Endodermal cell (in vitro differentiated cells): ENCODE measurements around the gene TPRG1L. TPM values are rescaled to one million over a fixed set of nuclear protein-coding genes. Genes with fewer than 3 reads are reported as not detected.

Source experiments
- DNase-seq: peaks from one replicate; pipeline ENCODE4 v3.0.0-alpha.2; 2017
- H3K27ac ChIP-seq: 2 replicates; pipeline ENCODE4 v1.5.1; 2013; ENCODE audit warnings: mild to moderate bottlenecking, low read depth, low read length, moderate library complexity
- H3K27me3 ChIP-seq: 2 replicates; pipeline ENCODE4 v1.6.1; 2013; ENCODE audit warnings: mild to moderate bottlenecking, low read length, moderate library complexity; ENCODE audit not compliant: insufficient read depth, control insufficient read depth, poor library complexity, severe bottlenecking
- H3K36me3 ChIP-seq: 2 replicates; pipeline ENCODE4 v1.7.0; 2013; ENCODE audit warnings: mild to moderate bottlenecking, low read length, moderate library complexity; ENCODE audit not compliant: control insufficient read depth, insufficient read depth
- H3K4me1 ChIP-seq: one replicate; pipeline ENCODE4 v1.7.0; 2013; ENCODE audit warnings: low read length; ENCODE audit not compliant: control insufficient read depth, insufficient read depth
- H3K4me3 ChIP-seq: 2 replicates; pipeline ENCODE4 v1.5.1; 2013; ENCODE audit warnings: mild to moderate bottlenecking, low read length, moderate library complexity
- H3K9ac ChIP-seq: 2 replicates; pipeline ENCODE4 v1.6.1; 2013; ENCODE audit warnings: mild to moderate bottlenecking, low read length, moderate library complexity; ENCODE audit not compliant: poor library complexity, severe bottlenecking; ENCODE audit errors: extremely low read depth
- H3K9me3 ChIP-seq: 2 replicates; pipeline ENCODE4 v1.6.1; 2013; ENCODE audit warnings: mild to moderate bottlenecking, low read length, moderate library complexity; ENCODE audit not compliant: control insufficient read depth
- H3K27ac Mint-ChIP-seq: 2 replicates; pipeline ENCODE4 v1.8.0; 2020; ENCODE audit warnings: mixed read lengths
- H3K27me3 Mint-ChIP-seq: 2 replicates; pipeline ENCODE4 v1.8.0; 2021; ENCODE audit warnings: mild to moderate bottlenecking, mixed read lengths; ENCODE audit not compliant: insufficient read depth
- H3K36me3 Mint-ChIP-seq: 2 replicates; pipeline ENCODE4 v1.8.0; 2020; ENCODE audit warnings: low read depth, mixed read lengths
- H3K4me1 Mint-ChIP-seq: 2 replicates; pipeline ENCODE4 v1.8.0; 2020; ENCODE audit warnings: mixed read lengths
- H3K4me3 Mint-ChIP-seq: 2 replicates; pipeline ENCODE4 v1.8.0; 2020; ENCODE audit warnings: mild to moderate bottlenecking, moderate library complexity, mixed read lengths
- H3K9me3 Mint-ChIP-seq: 2 replicates; pipeline ENCODE4 v1.8.0; 2020; ENCODE audit warnings: mild to moderate bottlenecking, mixed read lengths
- CTCF ChIP-seq: fragments of 200-600 bp; sonication (generic); conservative IDR thresholded peaks from 2 replicates; pipeline ENCODE4 v1.5.0; 2021; ENCODE audit warnings: antibody characterized with exemption, mild to moderate bottlenecking
- WGBS, 2 experiments: methylation state at CpG; one replicate each; pipeline versions ENCODE4 v1.1.5 to v1.1.7; 2013; ENCODE audit warnings: missing lambda C conversion rate in 2 of 2, mixed read lengths in 1 of 2; ENCODE audit not compliant: insufficient coverage in 1 of 2, insufficient read length in 1 of 2; 5-methylcytosine and 5-hydroxymethylcytosine counted together
- total RNA-seq, 2 donors: library from RNA; stranded (reverse); fragmentation: NEBNext Ultra II Directional in 1 of 2; extraction: Animal tissue kit (Norgen Biotek cat#: 25700) in 1 of 2; gene quantifications; 2 replicates in 1 of 2; 3 replicates in 1 of 2; pipeline ENCODE4 v1.2.1, GENCODE V29; 2021

TPRG1L gene
- total RNA-seq, 2 donors from 2014 or later: 50.4 to 56.4 TPM

GRCh38 chr1:3585940-3586568, 38.8 kb upstream of the TPRG1L start:
- DNase-seq: no peak
- H3K4me3 ChIP-seq: no peak overlapping the region
- no peak overlapping the region for H3K27ac ChIP-seq
- no peak overlapping the region for H3K9ac ChIP-seq
- peaks cover 7% of the 10 kb centered on the region for H3K9me3 Mint-ChIP-seq
- H3K9me3 ChIP-seq: no peaks in the 10 kb centered on the region
- no peaks in the 10 kb centered on the region for H3K27me3 ChIP-seq
- no peak overlapping the region for H3K27ac Mint-ChIP-seq
- no peaks in the 10 kb centered on the region for H3K36me3 ChIP-seq
- no peaks in the 10 kb centered on the region for H3K4me1 ChIP-seq
- H3K36me3 Mint-ChIP-seq: peaks cover 6% of the 10 kb centered on the region
- no peak for TF ChIP-seq CTCF
- H3K4me3 Mint-ChIP-seq: no peak overlapping the region
- 91 to 92% methylated on average over 18 to 19 of the region's 19 CpGs for WGBS, 2 experiments
- H3K27me3 Mint-ChIP-seq: no peaks in the 10 kb centered on the region
- H3K4me1 Mint-ChIP-seq: peaks cover 4% of the 10 kb centered on the region

GRCh38 chr1:3586986-3587759, 37.6 kb upstream of the TPRG1L start:
- TF ChIP-seq CTCF: no peak
- Mint-ChIP-seq H3K27ac (no peak overlapping the region), H3K4me3 (no peak overlapping the region), H3K36me3 (peaks cover 6% of the 10 kb centered on the region), H3K27me3 (no peaks in the 10 kb centered on the region), H3K4me1 (peaks cover 4% of the 10 kb centered on the region), H3K9me3 (peaks cover 7% of the 10 kb centered on the region)
- DNase-seq: no peak
- no peaks in the 10 kb centered on the region for H3K9me3 ChIP-seq
- H3K27me3 ChIP-seq: no peaks in the 10 kb centered on the region
- WGBS, 2 experiments: 89 to 92% methylated on average over 20 to 23 of the region's 24 CpGs
- no peaks in the 10 kb centered on the region for H3K36me3 ChIP-seq
- no peaks in the 10 kb centered on the region for H3K4me1 ChIP-seq
- H3K9ac ChIP-seq: no peak overlapping the region
- H3K27ac ChIP-seq: peak overlapping the region; percentile 67
- H3K4me3 ChIP-seq: no peak overlapping the region

- peak; percentile 22 for TF ChIP-seq CTCF
- H3K36me3 Mint-ChIP-seq: peaks cover 3% of the 10 kb centered on the region
- 93% methylated on average over 2 to 5 of the region's 5 CpGs for WGBS, 2 experiments
- no peak for DNase-seq
- H3K27ac ChIP-seq: no peak overlapping the region
- H3K27me3 Mint-ChIP-seq: no peaks in the 10 kb centered on the region
- no peak overlapping the region for H3K9ac ChIP-seq
- no peaks in the 10 kb centered on the region for H3K9me3 ChIP-seq
- no peak overlapping the region for H3K4me3 Mint-ChIP-seq
- no peaks in the 10 kb centered on the region for H3K27me3 ChIP-seq
- peaks cover 7% of the 10 kb centered on the region for H3K9me3 Mint-ChIP-seq
- H3K4me3 ChIP-seq: no peak overlapping the region
- H3K4me1 Mint-ChIP-seq: peaks cover 4% of the 10 kb centered on the region
- H3K4me1 ChIP-seq: no peaks in the 10 kb centered on the region
- no peaks in the 10 kb centered on the region for H3K36me3 ChIP-seq
- H3K27ac Mint-ChIP-seq: no peak overlapping the region
Observed at GRCh38 chr1:3588395-3588794, 36.4 kb upstream of the TPRG1L start.
